GM12878 (cell line): ENCODE results near the gene MMP20. TPM values are rescaled to one million over a fixed set of nuclear protein-coding genes. Genes with fewer than 3 reads are reported as not detected.

Source experiments
- ATAC-seq: fragments of 200-7000 bp; cut with Tn5 transposase; 3 replicates; pipeline ENCODE4 v1.9.1; 2020; ENCODE audit warnings: mild to moderate bottlenecking, moderate library complexity
- BruUV-seq: library from RNA; stranded (reverse); fragments of 400-500 nt; replicated peaks from 2 replicates; lab custom pipeline; 2021; lab: Mats Ljungman, UMichigan
- CTCF ChIA-PET: fragments of 300-600 bp; sonication (Branson Sonifier 250); formaldehyde crosslinking; extraction: SDS; loops from one replicate; lab custom pipeline; 2021; ENCODE audit warnings: inconsistent platforms; lab: Yijun Ruan, JAX
- POLR2A ChIA-PET: fragments of 350-600 bp; formaldehyde crosslinking; extraction: SDS; loops from one replicate; lab custom pipeline; 2021; ENCODE audit warnings: inconsistent platforms; lab: Charles Lee
- RAD21 ChIA-PET: fragments of 300-600 bp; sonication (Branson Sonifier 250); formaldehyde crosslinking; loops from one replicate; lab custom pipeline; 2023; ENCODE audit warnings: antibody characterized with exemption; ENCODE audit not compliant: unreplicated experiment; lab: Charles Lee
- SMC1A ChIA-PET: fragments of 300-600 bp; sonication (Branson Sonifier 250); formaldehyde crosslinking; loops from one replicate; lab custom pipeline; 2023; ENCODE audit not compliant: unreplicated experiment, uncharacterized antibody; lab: Charles Lee
- DNase-seq: peaks from one replicate; pipeline ENCODE4 v3.0.0-alpha.2; 2011; ENCODE audit warnings: low read depth, low spot score
- FAIRE-seq: peaks from 3 replicates; lab custom pipeline; 2011; peaks lifted over from hg19 to GRCh38; lab: Jason Lieb, UNC
- H2AFZ ChIP-seq: 2 replicates; pipeline ENCODE4 v1.6.0; 2011; ENCODE audit warnings: low read depth, low read length, control low read depth; ENCODE audit not compliant: control insufficient read depth
- H3K27ac ChIP-seq: 2 replicates; pipeline ENCODE4 v1.5.1; 2011; ENCODE audit warnings: control low read depth; ENCODE audit not compliant: control insufficient read depth, insufficient read depth
- H3K27me3 ChIP-seq, 2 experiments: replicated peaks in 1 of 2; 2 replicates each; pipeline versions ENCODE4 v1.6.0 to v1.6.1; 2011; ENCODE audit warnings: low read length in 1 of 2; ENCODE audit not compliant: control insufficient read depth in 2 of 2, insufficient read depth in 2 of 2
- H3K36me3 ChIP-seq, 2 experiments: 2 replicates each; pipeline ENCODE4 v1.5.1; 2011; ENCODE audit warnings: low read length in 1 of 2; ENCODE audit not compliant: control insufficient read depth in 2 of 2, insufficient read depth in 2 of 2
- H3K4me1 ChIP-seq: 2 replicates; pipeline ENCODE4 v1.6.1; 2011; ENCODE audit warnings: mild to moderate bottlenecking, low read length, moderate library complexity, mixed read lengths; ENCODE audit not compliant: control insufficient read depth, insufficient read depth
- H3K4me2 ChIP-seq: 2 replicates; pipeline ENCODE4 v1.6.0; 2011; ENCODE audit warnings: control low read depth; ENCODE audit not compliant: control insufficient read depth, insufficient read depth
- H3K4me3 ChIP-seq: fragments of 200-600 bp; sonication (generic); 2 replicates; pipeline ENCODE4 v1.5.1; 2016
- H3K79me2 ChIP-seq: 2 replicates; pipeline ENCODE4 v1.6.0; 2011; ENCODE audit warnings: low read length; ENCODE audit not compliant: control insufficient read depth, insufficient read depth
- H3K9ac ChIP-seq: 2 replicates; pipeline ENCODE4 v1.8.0; 2011; ENCODE audit warnings: low read length, control low read depth, mixed read lengths; ENCODE audit not compliant: control insufficient read depth, insufficient read depth
- H3K9me3 ChIP-seq: replicated peaks from 3 replicates; pipeline ENCODE4 v1.5.1; 2011; ENCODE audit warnings: mild to moderate bottlenecking, low read length; ENCODE audit not compliant: control insufficient read depth, insufficient read depth
- H4K20me1 ChIP-seq: 2 replicates; pipeline ENCODE4 v1.6.0; 2011; ENCODE audit not compliant: control insufficient read depth, insufficient read depth
- BMI1 ChIP-seq: fragments of 450-650 bp; IDR thresholded peaks from 2 replicates; pipeline ENCODE4 v1.6.1; 2016; ENCODE audit warnings: mild to moderate bottlenecking, moderate library complexity, borderline replicate concordance
- CEBPZ ChIP-seq: fragments of 150-350 bp; IDR thresholded peaks from 2 replicates; pipeline ENCODE4 v1.6.1; 2016; ENCODE audit warnings: low read depth, low read length
- DPF2 ChIP-seq: fragments of 450-650 bp; IDR thresholded peaks from 2 replicates; pipeline ENCODE4 v1.6.1; 2017; ENCODE audit warnings: mild to moderate bottlenecking
- FOXK2 ChIP-seq: fragments of 450-650 bp; IDR thresholded peaks from 2 replicates; pipeline ENCODE4 v1.6.1; 2017; ENCODE audit warnings: mild to moderate bottlenecking, moderate library complexity
- FOXM1 ChIP-seq: IDR thresholded peaks from 2 replicates; pipeline ENCODE4 v1.6.1; 2012; ENCODE audit warnings: low read depth, mild to moderate bottlenecking, inconsistent platforms, low read length, moderate library complexity
- HCFC1 ChIP-seq: fragments of 150-350 bp; IDR thresholded peaks from 2 replicates; pipeline ENCODE4 v1.6.1; 2014; ENCODE audit warnings: low read length
- KDM1A ChIP-seq: fragments of 200-600 bp; sonication (generic); IDR thresholded peaks from 2 replicates; pipeline ENCODE4 v1.6.1; 2016; ENCODE audit warnings: borderline replicate concordance
- LARP7 ChIP-seq: fragments of 450-650 bp; IDR thresholded peaks from 2 replicates; pipeline ENCODE4 v1.6.1; 2017; ENCODE audit warnings: mild to moderate bottlenecking
- MLLT1 ChIP-seq: fragments of 450-650 bp; IDR thresholded peaks from 2 replicates; pipeline ENCODE4 v1.6.1; 2016; ENCODE audit warnings: mild to moderate bottlenecking
- NFIC ChIP-seq: IDR thresholded peaks from 2 replicates; pipeline ENCODE4 v1.6.1; 2012; ENCODE audit warnings: low read depth, mild to moderate bottlenecking, inconsistent platforms, low read length, moderate library complexity
- NFYA ChIP-seq: IDR thresholded peaks from 2 replicates; pipeline ENCODE4 v1.6.1; 2011; ENCODE audit warnings: low read depth, mild to moderate bottlenecking, low read length, improper control_type of control experiment, borderline replicate concordance
- NR2C1 ChIP-seq: fragments of 450-650 bp; IDR thresholded peaks from 2 replicates; pipeline ENCODE4 v1.6.1; 2017; ENCODE audit warnings: antibody characterized with exemption, mild to moderate bottlenecking, moderate library complexity
- PKNOX1 ChIP-seq: fragments of 450-650 bp; IDR thresholded peaks from 2 replicates; pipeline ENCODE4 v1.6.1; 2016; ENCODE audit warnings: mild to moderate bottlenecking
- POLR2AphosphoS5 ChIP-seq: IDR thresholded peaks from 2 replicates; pipeline ENCODE4 v1.6.1; 2011; ENCODE audit warnings: mild to moderate bottlenecking, low read length, inconsistent platforms
- POU2F2 ChIP-seq: IDR thresholded peaks from 3 replicates; pipeline ENCODE4 v1.6.1; 2011; ENCODE audit warnings: low read depth, mild to moderate bottlenecking, low read length, borderline replicate concordance
- RBBP5 ChIP-seq: fragments of 200-600 bp; sonication (generic); conservative IDR thresholded peaks from 2 replicates; pipeline ENCODE4 v1.6.1; 2016
- TBL1XR1 ChIP-seq: IDR thresholded peaks from 2 replicates; pipeline ENCODE4 v1.6.1; 2012; ENCODE audit warnings: low read depth, low read length, improper control_type of control experiment
- WRNIP1 ChIP-seq: IDR thresholded peaks from 2 replicates; pipeline ENCODE4 v1.6.1; 2011; ENCODE audit warnings: low read depth, low read length, improper control_type of control experiment, borderline replicate concordance
- WGBS: methylation state at CpG from one replicate; pipeline ENCODE4 v1.1.6; 2016; ENCODE audit warnings: low lambda C conversion rate; ENCODE audit not compliant: insufficient replicate concordance, insufficient coverage; ENCODE audit errors: missing lambda C conversion rate; 5-methylcytosine and 5-hydroxymethylcytosine counted together
- in situ Hi-C: fragments of 300-500 bp; cut with MboI; formaldehyde crosslinking; loops from 9 replicates; pipeline ENCODE4 v1.14.3; 2018; ENCODE audit warnings: mixed read lengths
- intact Hi-C: fragments of 100-400 bp; cut with micrococcal nuclease; formaldehyde crosslinking; loops from one replicate; pipeline ENCODE4 v1.14.2; 2022; ENCODE audit not compliant: unreplicated experiment
- polyA plus RNA-seq, 11 experiments: library from polyadenylated mRNA; depleted of rRNA in 4 of 11; unstranded in 6 of 11; stranded (reverse) in 5 of 11; fragments of >200 nt; fragmentation: Nextera tagmentation in 4 of 11; fragmentation: Illumina TruSeq in 1 of 11; extraction: Ambion mirVana in 4 of 11; extraction: Trizol in 1 of 11; gene quantifications; 1 replicate in 1 of 11; 2 replicates in 10 of 11; pipeline versions ENCODE4 v1.2.1 to v1.2.3, GENCODE V29; 2011 to 2016; ENCODE audit warnings: inconsistent platforms in 2 of 11, missing spikeins in 2 of 11, low read depth in 1 of 11
- total RNA-seq, 4 experiments: library from RNA; depleted of rRNA in 3 of 4; stranded (reverse); fragments of >200 nt in 3 of 4; fragmentation: Illumina TruSeq in 1 of 4; extraction: Trizol in 1 of 4; gene quantifications; 2 replicates each; pipeline versions ENCODE4 v1.2.1 to v1.2.3, GENCODE V29; 2013 to 2021

The MMP20 gene
- total and polyA plus RNA-seq, 10 of the 15 experiments (the other 5 are each of a cell fraction or from before 2014, with no cell fraction given): 0.10 to 0.57 (median 0.19) TPM; not detected in 2

GRCh38 chr11:102545701-102546100, 79.4 kb downstream of the MMP20 start:
- H3K79me2 ChIP-seq: no peaks in the 10 kb centered on the region
- ChIA-PET CTCF (interaction anchor here (0.7 to 5.6 kb wide), 17 partner anchors 8 to 203 kb away, joined by 3 to 65 read pairs (median 5); partner anchors contain the start of gene MMP7), SMC1A (interaction anchor here (0.7 to 5.6 kb wide), 27 partner anchors 8 to 251 kb away, joined by 3 to 99 read pairs (median 7); partner anchors contain the start of gene MMP7), RAD21 (interaction anchor here (0.8 to 5.6 kb wide), 29 partner anchors 10 to 258 kb away, joined by 3 to 90 read pairs (median 8); no protein-coding TSS in a partner anchor), POLR2A (interaction anchor here (0.8 to 1.8 kb wide), 15 partner anchors 8 to 204 kb away, joined by 3 to 19 read pairs (median 5); no protein-coding TSS in a partner anchor)
- H3K4me1 ChIP-seq: peaks cover 25% of the 10 kb centered on the region
- H2AFZ ChIP-seq: peak overlapping the region; percentile 10; the same call in 1 of the 2 replicates
- BruUV-seq: no TSS peak
- no peaks in the 10 kb centered on the region for H3K9me3 ChIP-seq
- DNase-seq: no peak
- TF ChIP-seq BMI1: no peak
- no peak for TF ChIP-seq TBL1XR1
- TF ChIP-seq FOXM1: no peak
- TF ChIP-seq KDM1A: no peak
- TF ChIP-seq POU2F2: no peak
- TF ChIP-seq NR2C1: no peak
- no peak for TF ChIP-seq DPF2
- TF ChIP-seq HCFC1: no peak
- no peak for TF ChIP-seq RBBP5
- TF ChIP-seq PKNOX1: no peak
- TF ChIP-seq LARP7: no peak
- TF ChIP-seq MLLT1: no peak
- no peak for TF ChIP-seq FOXK2
- no peak for TF ChIP-seq CEBPZ
- no peak for TF ChIP-seq POLR2AphosphoS5
- no peak for TF ChIP-seq NFYA
- no peak for TF ChIP-seq NFIC
- no peak for TF ChIP-seq WRNIP1
- no peaks in the 10 kb centered on the region for H3K27me3 ChIP-seq
- peak; percentile 17 for ATAC-seq
- peak overlapping the region; percentile 68 for H3K27ac ChIP-seq
- intact Hi-C loops (loop anchor here (1.0 to 2.0 kb wide), 2 partner anchors 53 to 199 kb away; no protein-coding TSS in a partner anchor), in situ Hi-C loops (no loop called here)
- no peaks in the 10 kb centered on the region for H4K20me1 ChIP-seq
- H3K36me3 ChIP-seq: no peaks in the 10 kb centered on the region
- FAIRE-seq: no peak
- H3K9ac ChIP-seq: no peak overlapping the region
- no peak overlapping the region for H3K4me3 ChIP-seq
- no peak overlapping the region; the same call in 1 of the 2 replicates for H3K4me2 ChIP-seq
- 47% methylated on average over 4 of the region's 4 CpGs for WGBS
